GM19025 (cell line): ENCODE results near the gene KLHL3.

ENCODE experiments used
- ATAC-seq: cut with Tn5 transposase; IDR thresholded peaks from one replicate; pipeline ENCODE4 v1.9.1; 2021; ENCODE audit warnings: mild to moderate bottlenecking, low read depth, moderate library complexity; ENCODE audit not compliant: unreplicated experiment

The KLHL3 gene

GRCh38 chr5:137750436-137750835, 14.5 kb upstream of the KLHL3 start:
- no peak for ATAC-seq

GRCh38 chr5:137747848-137748247, 12.0 kb upstream of the KLHL3 start:
- ATAC-seq: no peak

- peak; percentile 52 for ATAC-seq
Measured at GRCh38 chr5:137743031-137743640, 7.2 kb upstream of the KLHL3 start.

- no peak for ATAC-seq
Measured at GRCh38 chr5:137741718-137742117, 5.8 kb upstream of the KLHL3 start.

- ATAC-seq: no peak
Measured at GRCh38 chr5:137739737-137740136, 3.8 kb upstream of the KLHL3 start.

GRCh38 chr5:137738947-137739346, 3.1 kb upstream of the KLHL3 start:
- ATAC-seq: no peak

GRCh38 chr5:137737349-137738131, 1.7 kb upstream of the KLHL3 start:
- no peak for ATAC-seq

- ATAC-seq: no peak
Measured at GRCh38 chr5:137736496-137736895, 607 bp upstream of the KLHL3 start.

- peak; percentile 5 for ATAC-seq
Measured at GRCh38 chr5:137734962-137735554, 831 bp downstream of the KLHL3 start.

GRCh38 chr5:137734331-137734730, 1.6 kb downstream of the KLHL3 start:
- ATAC-seq: no peak

GRCh38 chr5:137733922-137734321, 2.0 kb downstream of the KLHL3 start:
- ATAC-seq: no peak

- no peak for ATAC-seq
Measured at GRCh38 chr5:137733006-137733405, 2.9 kb downstream of the KLHL3 start.

- ATAC-seq: no peak
Measured at GRCh38 chr5:137731176-137731575, 4.7 kb downstream of the KLHL3 start.

GRCh38 chr5:137730336-137730735, 5.6 kb downstream of the KLHL3 start:
- ATAC-seq: no peak

- no peak for ATAC-seq
Measured at GRCh38 chr5:137728048-137728447, 7.8 kb downstream of the KLHL3 start.

GRCh38 chr5:137727623-137728022, 8.3 kb downstream of the KLHL3 start:
- ATAC-seq: no peak

GRCh38 chr5:137724251-137724650, 11.6 kb downstream of the KLHL3 start:
- ATAC-seq: no peak

- ATAC-seq: no peak
Measured at GRCh38 chr5:137718611-137719010, 17.3 kb downstream of the KLHL3 start.

- ATAC-seq: no peak
Measured at GRCh38 chr5:137716337-137716736, 19.6 kb downstream of the KLHL3 start.

GRCh38 chr5:137715456-137715855, 20.4 kb downstream of the KLHL3 start:
- ATAC-seq: no peak

- ATAC-seq: no peak
Measured at GRCh38 chr5:137714946-137715345, 20.9 kb downstream of the KLHL3 start.

GRCh38 chr5:137714494-137714893, 21.4 kb downstream of the KLHL3 start:
- ATAC-seq: no peak
